H9 (cell line): ENCODE results near the gene RAB33B. TPM values are rescaled to one million over a fixed set of nuclear protein-coding genes. Genes with fewer than 3 reads are reported as not detected.
"Not testable (repeated sequence)": the region's sequence is repeated elsewhere in the genome, so short reads cannot be mapped to it uniquely, and the experiment has no call there.

Source experiments
- DNase-seq: peaks from one replicate; pipeline ENCODE4 v3.0.0-alpha.2; 2017
- H2AFZ ChIP-seq: one replicate; pipeline ENCODE4 v1.6.1; 2013; ENCODE audit warnings: mild to moderate bottlenecking, low read length, control low read depth, moderate library complexity
- H2AK5ac ChIP-seq: 2 replicates; pipeline ENCODE4 v1.6.1; 2013; ENCODE audit warnings: low read length, control low read depth, mixed read lengths; ENCODE audit not compliant: insufficient read length
- H2BK120ac ChIP-seq: one replicate; pipeline ENCODE4 v1.6.1; 2013; ENCODE audit warnings: low read depth, mild to moderate bottlenecking, low read length, control low read depth, inconsistent platforms; ENCODE audit not compliant: poor library complexity, severe bottlenecking
- H2BK12ac ChIP-seq: 2 replicates; pipeline ENCODE4 v1.6.1; 2013; ENCODE audit warnings: low read length, control low read depth, mixed read lengths, low read depth; ENCODE audit not compliant: insufficient read length
- H2BK15ac ChIP-seq: 2 replicates; pipeline ENCODE4 v1.6.1; 2013; ENCODE audit warnings: low read depth, low read length, control low read depth
- H2BK20ac ChIP-seq: one replicate; pipeline ENCODE4 v1.6.1; 2013; ENCODE audit warnings: low read depth, mild to moderate bottlenecking, low read length, control low read depth, inconsistent platforms; ENCODE audit not compliant: poor library complexity, severe bottlenecking
- H2BK5ac ChIP-seq: 2 replicates; pipeline ENCODE4 v1.6.1; 2013; ENCODE audit warnings: low read length, control low read depth, mixed read lengths; ENCODE audit not compliant: insufficient read length
- H3K14ac ChIP-seq: 2 replicates; pipeline ENCODE4 v1.6.1; 2013; ENCODE audit warnings: low read length, control low read depth; ENCODE audit not compliant: insufficient read depth
- H3K18ac ChIP-seq: 2 replicates; pipeline ENCODE4 v1.6.1; 2013; ENCODE audit warnings: low read depth, mild to moderate bottlenecking, mixed read lengths, low read length, control low read depth; ENCODE audit not compliant: insufficient read length
- H3K23ac ChIP-seq: 2 replicates; pipeline ENCODE4 v1.6.1; 2013; ENCODE audit warnings: low read length, control low read depth, mixed read lengths, low read depth; ENCODE audit not compliant: insufficient read length
- H3K23me2 ChIP-seq: 2 replicates; pipeline ENCODE4 v1.6.1; 2013; ENCODE audit warnings: low read depth, mild to moderate bottlenecking, mixed read lengths, low read length, control low read depth; ENCODE audit not compliant: insufficient read length, poor library complexity, severe bottlenecking
- H3K27ac ChIP-seq: 2 replicates; pipeline ENCODE4 v1.5.1; 2013; ENCODE audit warnings: low read length, control low read depth, mixed read lengths, low read depth; ENCODE audit not compliant: insufficient read length
- H3K27me3 ChIP-seq: 2 replicates; pipeline ENCODE4 v1.6.1; 2013; ENCODE audit warnings: low read length, control low read depth, inconsistent platforms; ENCODE audit not compliant: insufficient read depth
- H3K4ac ChIP-seq: 2 replicates; pipeline ENCODE4 v1.6.1; 2013; ENCODE audit warnings: low read depth, mild to moderate bottlenecking, control low read depth, inconsistent platforms, low read length, moderate library complexity
- H3K4me1 ChIP-seq: 2 replicates; pipeline ENCODE4 v1.6.1; 2013; ENCODE audit warnings: low read length, control low read depth, inconsistent platforms; ENCODE audit not compliant: insufficient read depth
- H3K4me2 ChIP-seq: 2 replicates; pipeline ENCODE4 v1.6.1; 2013; ENCODE audit warnings: low read length, control low read depth, mixed read lengths; ENCODE audit not compliant: insufficient read length, insufficient read depth
- H3K56ac ChIP-seq: 2 replicates; pipeline ENCODE4 v1.6.1; 2013; ENCODE audit warnings: low read depth, mild to moderate bottlenecking, mixed read lengths, low read length, control low read depth; ENCODE audit not compliant: insufficient read length
- H3K79me1 ChIP-seq: 2 replicates; pipeline ENCODE4 v1.6.1; 2013; ENCODE audit warnings: low read depth, mild to moderate bottlenecking, moderate library complexity, low read length, control low read depth, inconsistent platforms; ENCODE audit not compliant: insufficient read depth, poor library complexity, severe bottlenecking
- H3K79me2 ChIP-seq: 2 replicates; pipeline ENCODE4 v1.6.1; 2013; ENCODE audit warnings: low read length, control low read depth, inconsistent platforms; ENCODE audit not compliant: insufficient read depth
- H3K9ac ChIP-seq: 2 replicates; pipeline ENCODE4 v1.6.1; 2013; ENCODE audit warnings: low read length, control low read depth, mixed read lengths; ENCODE audit not compliant: insufficient read length; ENCODE audit errors: extremely low read depth
- H3K9me3 ChIP-seq: one replicate; pipeline ENCODE4 v1.6.1; 2013; ENCODE audit warnings: low read depth, low read length, inconsistent platforms; ENCODE audit not compliant: control insufficient read depth
- H3T11ph ChIP-seq: one replicate; pipeline ENCODE4 v1.6.1; 2013; ENCODE audit warnings: mild to moderate bottlenecking, low read length, control low read depth, inconsistent platforms
- H4K20me1 ChIP-seq: one replicate; pipeline ENCODE4 v1.6.1; 2013; ENCODE audit not compliant: control insufficient read depth, insufficient read length, insufficient read depth
- H4K5ac ChIP-seq: 2 replicates; pipeline ENCODE4 v1.6.1; 2013; ENCODE audit warnings: low read depth, mild to moderate bottlenecking, mixed read lengths, low read length, control low read depth; ENCODE audit not compliant: insufficient read length
- H4K8ac ChIP-seq: replicated peaks from 2 replicates; pipeline ENCODE4 v1.6.1; 2013; ENCODE audit warnings: low read length, control low read depth, mixed read lengths, low read depth; ENCODE audit not compliant: insufficient read length
- H4K91ac ChIP-seq: 2 replicates; pipeline ENCODE4 v1.6.1; 2013; ENCODE audit warnings: low read depth, mild to moderate bottlenecking, moderate library complexity, mixed read lengths, low read length, control low read depth; ENCODE audit not compliant: insufficient read length
- H3K27ac Mint-ChIP-seq, 3 experiments: 2 replicates in 2 of 3; 3 replicates in 1 of 3; pipeline ENCODE4 v1.8.0; 2020 to 2021; ENCODE audit warnings: mixed read lengths in 3 of 3, mild to moderate bottlenecking in 1 of 3, moderate library complexity in 1 of 3
- H3K27me3 Mint-ChIP-seq: 2 replicates; pipeline ENCODE4 v1.8.0; 2021; ENCODE audit warnings: low read depth, mild to moderate bottlenecking, moderate library complexity, mixed read lengths
- H3K36me3 Mint-ChIP-seq, 3 experiments: 2 replicates in 2 of 3; 3 replicates in 1 of 3; pipeline ENCODE4 v1.8.0; 2020 to 2021; ENCODE audit warnings: low read depth in 3 of 3, mixed read lengths in 3 of 3; ENCODE audit not compliant: insufficient read depth in 1 of 3
- H3K4me1 Mint-ChIP-seq, 2 experiments: 2 replicates each; pipeline ENCODE4 v1.8.0; 2020; ENCODE audit warnings: mixed read lengths in 2 of 2
- H3K4me3 Mint-ChIP-seq, 2 experiments: 2 replicates in 1 of 2; 3 replicates in 1 of 2; pipeline ENCODE4 v1.8.0; 2020 to 2021; ENCODE audit warnings: mild to moderate bottlenecking in 2 of 2, mixed read lengths in 2 of 2, moderate library complexity in 1 of 2
- H3K9me3 Mint-ChIP-seq, 2 experiments: 2 replicates in 1 of 2; 3 replicates in 1 of 2; pipeline ENCODE4 v1.8.0; 2020; ENCODE audit warnings: mild to moderate bottlenecking in 2 of 2, mixed read lengths in 2 of 2, moderate library complexity in 1 of 2
- WGBS: extraction: QIAGEN DNeasy Blood & Tissue Kit; methylation state at CpG from one replicate; pipeline ENCODE4 v1.1.7; 2013; ENCODE audit warnings: missing lambda C conversion rate, low lambda C conversion rate, mixed read lengths; ENCODE audit not compliant: insufficient read length; ENCODE audit errors: extremely low coverage; 5-methylcytosine and 5-hydroxymethylcytosine counted together
- total RNA-seq: library from RNA; stranded (reverse); gene quantifications from 2 replicates; pipeline ENCODE4 v1.2.1, GENCODE V29; 2021
- TF ChIP-seq, protein P1 (sequence below): fragments of 200-600 bp; sonication (generic); conservative IDR thresholded peaks from 3 replicates; pipeline ENCODE4 v1.8.0; 2021; ENCODE audit warnings: antibody characterized with exemption, mild to moderate bottlenecking

RAB33B gene
- total RNA-seq, 1 experiment from 2014 or later, result 7.7 TPM

DNA sequence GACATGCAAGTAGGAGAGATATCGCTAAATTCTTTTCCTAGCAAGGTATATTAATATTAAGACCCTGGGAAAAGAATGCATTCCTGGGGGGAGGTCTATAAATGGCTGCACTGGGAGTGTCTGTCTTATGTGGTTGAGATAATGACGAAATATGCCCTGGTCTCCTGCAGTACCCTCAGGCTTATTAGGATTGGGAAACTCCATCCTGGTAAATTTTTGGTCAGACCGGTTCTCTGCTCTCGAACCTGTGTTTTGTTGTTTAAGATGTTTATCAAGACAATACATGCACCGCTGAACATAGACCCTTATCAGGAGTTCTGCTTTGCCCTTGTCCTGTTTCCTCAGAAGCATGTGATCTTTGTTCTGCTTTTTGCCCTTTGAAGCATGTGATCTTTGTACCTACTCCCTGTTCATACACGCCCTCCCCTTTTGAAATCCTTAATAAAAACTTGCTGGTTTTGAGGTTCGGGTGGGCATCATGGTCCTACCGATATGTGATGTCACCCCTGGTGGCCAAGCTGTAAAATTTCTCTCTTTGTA lies 39.2 kb upstream of the RAB33B start:
- not testable (repeated sequence) for H2BK15ac ChIP-seq, H3K9me3 ChIP-seq, H3K27ac ChIP-seq, H3K4me2 ChIP-seq, H3K4ac ChIP-seq, H3K4me1 ChIP-seq, H3K4me1 Mint-ChIP-seq, H3K23ac ChIP-seq, H2BK5ac ChIP-seq, H2BK12ac ChIP-seq, H2AFZ ChIP-seq, H2BK20ac ChIP-seq, H4K5ac ChIP-seq, H3K23me2 ChIP-seq, H3T11ph ChIP-seq, H3K56ac ChIP-seq, H4K8ac ChIP-seq, H3K27me3 ChIP-seq, H3K4me3 Mint-ChIP-seq, H3K9ac ChIP-seq, H3K79me1 ChIP-seq, H4K20me1 ChIP-seq, H4K91ac ChIP-seq, H3K27ac Mint-ChIP-seq, DNase-seq, H3K14ac ChIP-seq, H2BK120ac ChIP-seq, H2AK5ac ChIP-seq, H3K18ac ChIP-seq, H3K79me2 ChIP-seq, H3K27me3 Mint-ChIP-seq
- H3K36me3 Mint-ChIP-seq, result peaks cover 23 to 26% (median 23%) of the 10 kb centered on the region in 3 experiments
- H3K9me3 Mint-ChIP-seq, result peaks cover 19 to 24% of the 10 kb centered on the region in 2 experiments
- TF ChIP-seq, protein P1, sequence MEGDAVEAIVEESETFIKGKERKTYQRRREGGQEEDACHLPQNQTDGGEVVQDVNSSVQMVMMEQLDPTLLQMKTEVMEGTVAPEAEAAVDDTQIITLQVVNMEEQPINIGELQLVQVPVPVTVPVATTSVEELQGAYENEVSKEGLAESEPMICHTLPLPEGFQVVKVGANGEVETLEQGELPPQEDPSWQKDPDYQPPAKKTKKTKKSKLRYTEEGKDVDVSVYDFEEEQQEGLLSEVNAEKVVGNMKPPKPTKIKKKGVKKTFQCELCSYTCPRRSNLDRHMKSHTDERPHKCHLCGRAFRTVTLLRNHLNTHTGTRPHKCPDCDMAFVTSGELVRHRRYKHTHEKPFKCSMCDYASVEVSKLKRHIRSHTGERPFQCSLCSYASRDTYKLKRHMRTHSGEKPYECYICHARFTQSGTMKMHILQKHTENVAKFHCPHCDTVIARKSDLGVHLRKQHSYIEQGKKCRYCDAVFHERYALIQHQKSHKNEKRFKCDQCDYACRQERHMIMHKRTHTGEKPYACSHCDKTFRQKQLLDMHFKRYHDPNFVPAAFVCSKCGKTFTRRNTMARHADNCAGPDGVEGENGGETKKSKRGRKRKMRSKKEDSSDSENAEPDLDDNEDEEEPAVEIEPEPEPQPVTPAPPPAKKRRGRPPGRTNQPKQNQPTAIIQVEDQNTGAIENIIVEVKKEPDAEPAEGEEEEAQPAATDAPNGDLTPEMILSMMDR, result 0 out of 3 replicates have a peak, but pooled peaks have one; percentile 10
- no CpG with 5 or more reads among the region's 8 CpGs for WGBS
